HG02981 (cell line): ENCODE results near the gene ARHGEF2.
"Not testable (repeated sequence)": the region's sequence is repeated elsewhere in the genome, so short reads cannot be mapped to it uniquely, and the experiment has no call there.

ENCODE experiments used
- ATAC-seq: cut with Tn5 transposase; IDR thresholded peaks from one replicate; pipeline ENCODE4 v1.9.1; 2021; ENCODE audit warnings: mild to moderate bottlenecking, moderate library complexity; ENCODE audit not compliant: unreplicated experiment

ARHGEF2 gene

GRCh38 chr1:155993595-155993994, 15.2 kb upstream of the ARHGEF2 start:
- no peak for ATAC-seq

DNA sequence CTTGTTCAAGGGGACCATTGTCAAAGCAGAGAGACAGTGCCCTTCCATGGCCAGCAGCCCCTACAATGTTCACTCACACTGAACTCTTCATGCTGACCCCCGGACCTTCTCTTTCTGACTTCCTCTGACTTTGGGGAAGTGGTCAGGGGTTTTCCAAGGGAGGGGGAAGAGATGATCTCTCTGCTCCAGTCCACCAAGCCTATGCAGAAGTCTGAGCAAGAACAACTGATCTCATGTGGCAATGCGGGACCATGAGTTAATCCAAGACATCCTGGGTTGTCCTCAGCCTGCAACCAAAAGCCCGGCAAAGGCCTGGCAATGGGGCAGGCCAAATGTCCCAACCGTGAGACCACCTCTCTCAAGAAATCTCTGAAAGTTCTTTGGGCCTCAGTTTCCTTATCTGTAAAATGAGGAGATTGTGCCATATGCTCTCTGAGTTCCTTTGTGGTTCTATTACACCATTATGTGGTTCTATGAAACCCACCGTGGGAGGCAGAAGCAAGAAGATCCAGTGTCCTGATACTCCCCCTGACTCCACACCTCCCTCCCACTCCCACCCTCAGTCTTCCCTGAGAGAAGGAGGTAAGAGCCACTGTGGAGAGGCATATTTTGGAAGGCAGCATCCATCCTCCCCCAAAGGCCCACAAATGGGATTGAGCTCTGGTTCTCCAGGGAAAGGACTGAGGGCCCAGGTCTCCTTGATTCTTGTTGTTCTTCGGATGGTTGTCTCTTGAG, 11.8 kb upstream of the ARHGEF2 start:
- ATAC-seq: no peak

DNA sequence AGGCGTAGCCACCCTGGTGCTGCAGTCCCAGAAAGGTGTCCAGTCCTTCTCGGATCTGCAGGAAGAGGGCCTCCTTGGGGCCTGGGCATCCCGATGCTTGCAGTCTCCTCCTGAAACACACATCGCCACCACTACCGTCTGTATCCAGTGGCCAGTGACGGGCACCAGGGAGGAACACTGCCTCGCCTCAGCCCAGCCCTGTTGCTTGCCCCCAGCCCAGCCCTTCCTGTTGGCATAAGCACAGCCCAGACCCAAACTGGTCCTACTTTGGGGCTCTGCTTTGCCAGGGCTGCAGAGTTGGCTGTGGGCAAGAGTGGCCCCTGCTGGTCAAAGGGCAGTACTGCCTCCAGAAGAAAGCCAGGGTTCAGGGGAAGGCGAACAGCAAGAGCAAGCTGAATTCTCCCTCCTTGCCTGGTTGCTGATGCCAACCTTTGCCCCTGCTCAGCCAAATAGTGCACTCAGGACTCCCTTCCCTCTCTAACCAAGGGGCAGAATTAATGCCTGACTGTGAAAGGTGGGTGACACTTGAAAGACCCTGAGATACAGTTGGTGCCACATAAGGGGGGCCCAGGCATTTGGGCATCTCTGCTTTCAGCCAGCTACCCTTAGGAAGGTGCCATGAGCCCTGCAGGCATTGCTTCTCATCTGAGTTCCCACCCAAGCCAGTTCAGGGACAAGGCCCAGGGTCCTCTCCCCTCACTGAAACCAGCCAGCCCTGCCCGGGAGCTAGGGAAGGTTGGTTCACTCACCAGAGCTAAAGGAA, 11.1 kb upstream of the ARHGEF2 start:
- no peak for ATAC-seq

- not testable (repeated sequence) for ATAC-seq
These were observed 6.7 kb upstream of the ARHGEF2 start for GRCh38 chr1:155984903-155985645.

DNA sequence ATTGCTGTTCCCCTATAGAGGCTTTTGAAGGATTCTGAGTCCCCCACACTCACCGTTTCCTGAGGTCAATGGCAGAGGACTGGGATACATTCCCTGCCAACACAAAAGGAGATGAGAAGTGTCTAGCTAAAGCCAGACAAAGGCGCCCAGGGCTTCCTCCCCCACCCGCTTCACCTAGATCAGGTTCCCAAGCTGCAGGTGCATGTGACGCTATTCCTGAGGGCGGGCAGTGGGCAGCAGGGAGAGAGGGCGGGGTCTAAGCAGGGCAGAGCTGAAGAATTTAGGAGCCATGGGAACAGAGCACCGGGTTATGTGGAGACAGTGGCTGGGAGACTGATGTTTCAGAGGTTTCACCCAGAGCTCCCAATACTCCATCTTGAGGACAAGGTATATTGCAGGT, 6.0 kb upstream of the ARHGEF2 start:
- no peak for ATAC-seq

GRCh38 chr1:155983191-155984024, 5.1 kb upstream of the ARHGEF2 start:
- ATAC-seq: peak; percentile 52

- ATAC-seq: no peak
These were observed 3.8 kb upstream of the ARHGEF2 start for GRCh38 chr1:155982106-155982505.

GRCh38 chr1:155981266-155982088, 3.1 kb upstream of the ARHGEF2 start:
- ATAC-seq: no peak

DNA sequence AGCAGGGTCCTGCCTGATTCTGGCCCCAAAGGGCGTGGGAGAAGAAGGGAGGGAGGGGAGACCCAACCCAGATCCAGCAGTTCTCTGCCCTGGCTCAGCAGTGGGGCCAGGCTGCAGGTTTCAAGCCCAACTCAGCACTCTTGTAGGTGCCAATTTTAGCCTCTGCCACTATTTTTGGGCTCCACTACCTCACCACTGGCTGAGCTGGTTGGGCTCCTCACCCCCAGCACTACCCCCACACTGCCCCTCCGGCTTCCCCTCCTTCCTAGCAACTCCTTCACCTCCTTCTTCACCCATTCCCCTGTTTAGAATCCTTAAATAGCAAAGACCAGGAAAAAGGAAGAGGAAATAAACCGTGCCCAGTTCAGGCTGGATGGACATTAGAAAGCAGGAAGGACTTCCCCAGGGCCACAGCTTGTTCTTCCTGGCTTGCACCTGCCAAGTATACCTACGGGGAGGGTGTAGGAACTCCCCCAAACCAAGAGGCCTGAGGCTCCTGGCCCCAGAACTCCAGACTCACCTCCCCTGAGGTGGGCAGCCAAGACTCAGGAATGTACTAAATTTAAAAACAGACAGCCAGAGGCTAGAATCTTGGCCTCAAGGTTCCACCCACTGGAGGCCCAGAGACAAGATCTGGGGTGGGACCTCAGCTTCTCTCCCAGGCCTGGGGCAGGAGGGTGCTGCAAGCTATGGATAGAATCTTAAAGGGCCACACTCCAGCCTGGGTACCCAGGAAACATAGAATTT, 1.4 kb upstream of the ARHGEF2 start:
- ATAC-seq: no peak

- ATAC-seq: no peak
These were observed 654 bp upstream of the ARHGEF2 start for GRCh38 chr1:155978973-155979429.

- no peak for ATAC-seq
These were observed 540 bp downstream of the ARHGEF2 start for GRCh38 chr1:155977690-155978324.

- ATAC-seq: no peak
These were observed 1.2 kb downstream of the ARHGEF2 start for GRCh38 chr1:155976913-155977689.

GRCh38 chr1:155976062-155976912, 2.1 kb downstream of the ARHGEF2 start:
- no peak for ATAC-seq

DNA sequence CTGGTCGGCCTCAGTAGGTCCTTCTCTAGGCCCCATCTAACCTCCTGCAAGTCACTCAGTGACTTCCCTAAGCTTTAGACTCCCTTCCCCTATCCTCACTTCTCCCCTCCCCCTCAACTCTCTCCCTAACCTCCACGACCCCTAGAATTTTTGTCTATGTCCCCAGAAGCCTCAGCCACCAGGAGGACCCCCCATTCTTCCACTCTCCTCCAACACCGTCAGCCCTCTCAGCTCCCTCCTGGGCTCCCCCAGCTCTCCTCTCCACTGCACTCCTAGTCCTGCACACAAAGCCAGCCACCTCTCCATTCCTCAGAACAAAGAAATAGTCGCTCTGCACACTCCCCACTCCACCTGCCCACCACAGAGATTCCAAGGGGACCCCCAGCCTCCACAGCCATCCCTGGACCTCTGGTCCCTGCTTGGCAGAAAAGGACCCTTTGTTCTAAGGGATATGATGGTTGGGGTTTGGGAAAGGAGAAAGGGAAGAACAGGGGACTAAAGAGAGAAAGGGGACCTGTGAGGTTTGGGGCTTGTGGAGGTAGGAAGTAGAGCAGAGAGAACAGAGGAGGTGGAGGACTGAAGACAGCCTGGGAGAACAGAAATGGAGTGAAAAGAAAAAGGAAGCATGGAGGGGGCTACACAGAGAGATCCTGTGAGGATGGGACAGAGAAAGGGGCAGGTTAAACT, 2.8 kb downstream of the ARHGEF2 start:
- ATAC-seq: no peak

GRCh38 chr1:155974208-155975115, 3.9 kb downstream of the ARHGEF2 start:
- no peak for ATAC-seq
